Heart left ventricle (tissue), 13 donors: ENCODE measurements around the gene CTNNA3.

Experiments
- CTCF ChIP-seq, 12 donors: fragments of 200-600 bp; sonication (generic) in 4 of 12; IDR thresholded peaks; one replicate each; pipeline versions ENCODE4 v1.5.0 to v1.8.0; 2018 to 2022; ENCODE audit warnings: antibody characterized with exemption in 12 of 12, mild to moderate bottlenecking in 5 of 12
- POLR2A ChIP-seq, 2 donors: fragments of 450-650 bp; IDR thresholded peaks; one replicate each; pipeline ENCODE4 v1.6.1; 2017; ENCODE audit warnings: antibody characterized with exemption in 2 of 2, mild to moderate bottlenecking in 2 of 2, moderate library complexity in 2 of 2
- donor health status: ischemic (EF 13 %, LVEDD 7.1; RV severe dilation, severe dysfunction).
- donor health status: DM: no; HTN: yes; CAD: no.
- donor health status: DM: no; HTN: no; CAD: no.
- donor health status: ischemic (EF 25% LVEDD 6.9; RV normal size, moderate dysfunction).
- donor health status: ischemic (EF 25% LVEDD 5.7; RV mildly dilated, moderate dysfunction).
- donor health status: ischemic (EF 35%, LVEDD 5.7; RV mildly dilated, moderate dysfunction).
- donor health status: nonischemic (EF 11% LVEDD 7.7; RV severe dilation, severe dysfunction).
- donor health status: DM: yes; HTN: yes; CAD: no.
- donor health status: PGD.
- donor health status: ischemic (EF 29% LVEDD 5.4; RV normal size, mild dysfunction).
- donor health status: nonischemic (EF 23%, LVEDD 6.1; RV moderate dilation, normal function).

- TF ChIP-seq CTCF (IDR thresholded peaks at IDR 0.05) (no peak), POLR2A (IDR thresholded peaks at IDR 0.05) (no peak)
Observed at GRCh38 chr10:67668448-67668847, 27.5 kb downstream of the CTNNA3 start.
